Heart left ventricle (tissue), 16 donors: ENCODE data around the gene GFRA4. TPM values are rescaled to one million over a fixed set of nuclear protein-coding genes. Genes with fewer than 3 reads are reported as not detected.
"Not testable (repeated sequence)": the region's sequence is repeated elsewhere in the genome, so short reads cannot be mapped to it uniquely, and the experiment has no call there.

Source experiments
- ATAC-seq, 4 donors: fragments of 200-7000 bp; cut with Tn5 transposase; one replicate each; pipeline ENCODE4 v1.9.1; 2020 to 2022; ENCODE audit warnings: moderate library complexity in 4 of 4, mild to moderate bottlenecking in 3 of 4, moderate number of reproducible peaks in 1 of 4
- DNase-seq, 5 donors: peaks; one replicate each; pipeline ENCODE4 v3.0.0-alpha.2; 2020
- H3K27ac ChIP-seq, 12 donors: fragments of 200-600 bp; sonication (generic) in 4 of 12; one replicate each; pipeline versions ENCODE4 v1.5.0 to v1.8.0; 2016 to 2022; ENCODE audit warnings: mild to moderate bottlenecking in 2 of 12
- H3K27me3 ChIP-seq, 9 donors: fragments of 200-600 bp; sonication (generic) in 2 of 9; one replicate each; pipeline versions ENCODE4 v1.5.1 to v1.8.0; 2016 to 2022; ENCODE audit warnings: mild to moderate bottlenecking in 3 of 9
- H3K36me3 ChIP-seq, 9 donors: fragments of 200-600 bp; sonication (generic) in 2 of 9; one replicate each; pipeline versions ENCODE4 v1.5.0 to v1.8.0; 2018 to 2022; ENCODE audit warnings: mild to moderate bottlenecking in 2 of 9
- H3K4me1 ChIP-seq, 12 donors: fragments of 200-600 bp; sonication (generic) in 4 of 12; one replicate each; pipeline versions ENCODE4 v1.5.0 to v1.8.0; 2016 to 2022; ENCODE audit warnings: mild to moderate bottlenecking in 3 of 12
- H3K4me3 ChIP-seq, 12 donors: fragments of 200-600 bp; sonication (generic) in 4 of 12; one replicate each; pipeline versions ENCODE4 v1.5.0 to v1.8.0; 2017 to 2022; ENCODE audit warnings: mild to moderate bottlenecking in 9 of 12, moderate library complexity in 4 of 12
- H3K9me3 ChIP-seq, 12 donors: fragments of 200-600 bp; sonication (generic) in 4 of 12; one replicate each; pipeline versions ENCODE4 v1.5.0 to v1.8.0; 2016 to 2022; ENCODE audit warnings: mild to moderate bottlenecking in 1 of 12
- POLR2A ChIP-seq, 2 donors: fragments of 450-650 bp; IDR thresholded peaks; one replicate each; pipeline ENCODE4 v1.6.1; 2017; ENCODE audit warnings: antibody characterized with exemption in 2 of 2, mild to moderate bottlenecking in 2 of 2, moderate library complexity in 2 of 2
- WGBS, 4 donors: extraction: QIAGEN DNeasy Blood & Tissue Kit in 2 of 4; methylation state at CpG; one replicate each; pipeline versions ENCODE4 v1.1.5 to v1.1.7; 2013 to 2018; 5-methylcytosine and 5-hydroxymethylcytosine counted together
- intact Hi-C, 10 donors: fragments of 100-400 bp; cut with DNase I; formaldehyde crosslinking; loops; one replicate each; pipeline versions ENCODE4 v1.11.1 to v1.14.2; 2022
- polyA plus RNA-seq, 2 donors: library from polyadenylated mRNA; stranded (reverse); fragments of 200-250 nt; gene quantifications; one replicate each; pipeline ENCODE4 v1.2.3, GENCODE V29; 2013
- total RNA-seq, 9 donors: library from RNA; depleted of rRNA in 2 of 9; stranded (reverse); fragments of >200 nt in 2 of 9; fragmentation: NEBNext Ultra II Directional in 3 of 9; extraction: Animal tissue kit (Norgen Biotek cat#: 25700) in 3 of 9; gene quantifications; one replicate each; pipeline versions ENCODE4 v1.1.0 to v1.2.4, GENCODE V29; 2016 to 2023
- TF ChIP-seq, protein P1 (sequence below), 12 donors: fragments of 200-600 bp; sonication (generic) in 4 of 12; IDR thresholded peaks; one replicate each; pipeline versions ENCODE4 v1.5.0 to v1.8.0; 2018 to 2022; ENCODE audit warnings: antibody characterized with exemption in 12 of 12, mild to moderate bottlenecking in 5 of 12
- donor health status: ischemic (EF 13 %, LVEDD 7.1; RV severe dilation, severe dysfunction).
- donor health status: healthy with polysubstance abuse.
- donor health status: DM: no; HTN: yes; CAD: no.
- donor health status: DM: no; HTN: no; CAD: no.
- donor health status: ischemic (EF 25% LVEDD 6.9; RV normal size, moderate dysfunction).
- donor health status: ischemic (EF 25% LVEDD 5.7; RV mildly dilated, moderate dysfunction).
- donor health status: healthy.
- donor health status: DM: yes; HTN: yes; CAD: no.
- donor health status: ischemic (EF 35%, LVEDD 5.7; RV mildly dilated, moderate dysfunction).
- donor health status: nonischemic (EF 11% LVEDD 7.7; RV severe dilation, severe dysfunction).
- donor health status: DM: yes; HTN: yes; CAD: no.
- donor health status: PGD.
- donor health status: ischemic (EF 29% LVEDD 5.4; RV normal size, mild dysfunction).
- donor health status: nonischemic (EF 23%, LVEDD 6.1; RV moderate dilation, normal function).

The GFRA4 gene
- total and polyA plus RNA-seq, 11 donors: not detected

- no peak for DNase-seq
- no peaks in the 10 kb centered on the region for H3K9me3 ChIP-seq
- no peak overlapping the region for H3K27ac ChIP-seq
- peaks cover 0 to 39% (median 19%) of the 10 kb centered on the region in 9 donors for H3K36me3 ChIP-seq
- peaks cover 0 to 4% (median 0%) of the 10 kb centered on the region in 12 donors for H3K4me1 ChIP-seq
- no peaks in the 10 kb centered on the region for H3K27me3 ChIP-seq
- TF ChIP-seq, protein P1, sequence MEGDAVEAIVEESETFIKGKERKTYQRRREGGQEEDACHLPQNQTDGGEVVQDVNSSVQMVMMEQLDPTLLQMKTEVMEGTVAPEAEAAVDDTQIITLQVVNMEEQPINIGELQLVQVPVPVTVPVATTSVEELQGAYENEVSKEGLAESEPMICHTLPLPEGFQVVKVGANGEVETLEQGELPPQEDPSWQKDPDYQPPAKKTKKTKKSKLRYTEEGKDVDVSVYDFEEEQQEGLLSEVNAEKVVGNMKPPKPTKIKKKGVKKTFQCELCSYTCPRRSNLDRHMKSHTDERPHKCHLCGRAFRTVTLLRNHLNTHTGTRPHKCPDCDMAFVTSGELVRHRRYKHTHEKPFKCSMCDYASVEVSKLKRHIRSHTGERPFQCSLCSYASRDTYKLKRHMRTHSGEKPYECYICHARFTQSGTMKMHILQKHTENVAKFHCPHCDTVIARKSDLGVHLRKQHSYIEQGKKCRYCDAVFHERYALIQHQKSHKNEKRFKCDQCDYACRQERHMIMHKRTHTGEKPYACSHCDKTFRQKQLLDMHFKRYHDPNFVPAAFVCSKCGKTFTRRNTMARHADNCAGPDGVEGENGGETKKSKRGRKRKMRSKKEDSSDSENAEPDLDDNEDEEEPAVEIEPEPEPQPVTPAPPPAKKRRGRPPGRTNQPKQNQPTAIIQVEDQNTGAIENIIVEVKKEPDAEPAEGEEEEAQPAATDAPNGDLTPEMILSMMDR (IDR thresholded peaks at IDR 0.05): no peak
- H3K4me3 ChIP-seq: no peak overlapping the region
- 84 to 92% (median 90%) methylated on average over 8 of the region's 8 CpGs for WGBS, 4 donors
- no peak for ATAC-seq
- intact Hi-C loops: no loop called here
Observed at GRCh38 chr20:3621111-3621510, 42.1 kb downstream of the GFRA4 start.

GRCh38 chr20:3616250-3616649, 46.9 kb downstream of the GFRA4 start:
- Histone ChIP-seq H3K27me3 (no peaks in the 10 kb centered on the region), H3K27ac (no peak overlapping the region), H3K9me3 (no peaks in the 10 kb centered on the region), H3K4me1 (peaks cover 0 to 11% (median 0%) of the 10 kb centered on the region in 12 donors), H3K4me3 (no peak overlapping the region), H3K36me3 (peaks cover 0 to 18% (median 6%) of the 10 kb centered on the region in 9 donors)
- DNase-seq: peak in 3 of 5 donors; percentile 9 to 54 (median 31)
- intact Hi-C loops: no loop called here
- peak in 3 of 4 donors; percentile 49 to 82 (median 55) for ATAC-seq
- TF ChIP-seq, protein P1 (IDR thresholded peaks at IDR 0.05): no peak
- no peak for TF ChIP-seq POLR2A (IDR thresholded peaks at IDR 0.05)
- 41 to 52% (median 47%) methylated on average over 4 of the region's 4 CpGs for WGBS, 4 donors

DNA sequence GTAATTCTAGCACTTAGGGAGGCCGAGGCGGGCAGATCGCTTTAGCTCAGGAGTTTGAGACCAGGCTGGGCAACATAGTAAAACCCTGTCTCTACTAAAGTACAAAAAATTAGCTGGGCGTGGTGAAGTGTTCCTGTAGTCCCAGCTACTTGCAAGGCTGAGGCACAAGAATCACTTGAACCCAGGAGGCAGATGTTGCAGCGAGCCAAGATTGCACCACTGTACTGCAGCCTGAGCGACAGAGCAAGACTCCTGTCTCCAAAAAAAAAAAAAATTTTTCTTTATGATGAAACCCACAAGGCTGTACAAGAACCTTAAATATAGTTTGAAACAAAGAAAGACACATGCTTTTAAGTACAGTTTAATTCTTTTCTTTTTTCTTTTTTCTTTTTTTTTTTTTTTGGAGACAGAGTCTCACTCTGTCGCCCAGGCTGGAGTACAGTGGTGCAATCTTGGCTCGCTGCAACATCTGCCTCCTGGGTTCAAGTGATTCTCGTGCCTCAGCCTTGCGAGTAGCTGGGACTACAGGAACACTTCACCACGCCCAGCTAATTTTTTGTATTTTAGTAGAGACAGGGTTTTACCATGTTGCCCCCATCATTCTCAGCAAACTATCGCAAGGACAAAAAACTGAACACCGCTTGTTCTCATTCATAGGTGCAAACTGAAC, 47.9 kb downstream of the GFRA4 start:
- H3K9me3 ChIP-seq, ATAC-seq, intact Hi-C loops, DNase-seq, H3K27ac ChIP-seq, H3K27me3 ChIP-seq, H3K4me3 ChIP-seq: not testable (repeated sequence)
- Histone ChIP-seq H3K4me1 (peaks cover 0 to 11% (median 0%) of the 10 kb centered on the region in 12 donors), H3K36me3 (peaks cover 0 to 18% (median 6%) of the 10 kb centered on the region in 9 donors)
- 96 to 97% (median 96%) methylated on average over 13 of the region's 13 CpGs for WGBS, 4 donors

DNA sequence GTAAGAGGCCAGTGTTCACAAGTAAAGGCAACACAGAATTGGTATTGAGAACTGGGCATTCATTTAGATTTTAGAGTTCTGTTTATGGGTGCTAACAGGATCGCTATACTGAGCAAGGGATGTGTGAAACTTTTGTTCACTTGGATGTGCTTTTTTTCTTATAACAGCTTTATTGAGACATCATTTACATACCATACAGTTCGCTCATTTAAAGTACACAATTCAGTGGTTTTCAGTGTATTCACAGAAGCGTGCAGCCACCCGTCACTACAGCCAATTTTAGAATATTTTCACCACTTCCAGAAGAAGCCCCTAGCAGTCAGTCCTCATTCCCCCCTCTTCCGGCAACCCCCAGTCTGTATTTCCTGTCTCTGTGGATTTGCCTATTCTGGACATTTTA, 48.7 kb downstream of the GFRA4 start:
- H3K27me3 ChIP-seq: no peaks in the 10 kb centered on the region
- intact Hi-C loops: no loop called here
- no peak overlapping the region for H3K4me3 ChIP-seq
- peaks cover 0 to 20% (median 6%) of the 10 kb centered on the region in 9 donors for H3K36me3 ChIP-seq
- no peak for TF ChIP-seq POLR2A (IDR thresholded peaks at IDR 0.05)
- TF ChIP-seq, protein P1 (IDR thresholded peaks at IDR 0.05): no peak
- DNase-seq (no peak), ATAC-seq (no peak)
- peaks cover 0 to 11% (median 0%) of the 10 kb centered on the region in 12 donors for H3K4me1 ChIP-seq
- H3K27ac ChIP-seq: no peak overlapping the region
- 94 to 97% (median 96%) methylated on average over 5 of the region's 5 CpGs for WGBS, 4 donors
- H3K9me3 ChIP-seq: no peaks in the 10 kb centered on the region
